Uterus (tissue), 2 donors: ENCODE results near the gene FOXI1.

ENCODE experiments used
- CTCF ChIP-seq, 4 experiments: fragments of 200-600 bp in 2 of 4; fragments of 450-650 bp in 2 of 4; sonication (generic) in 2 of 4; IDR thresholded peaks; one replicate each; pipeline ENCODE4 v1.5.1; 2016 to 2019; ENCODE audit warnings: antibody characterized with exemption in 4 of 4, mild to moderate bottlenecking in 2 of 4, moderate library complexity in 1 of 4
- POLR2A ChIP-seq, 2 donors: fragments of 450-650 bp; IDR thresholded peaks; one replicate each; pipeline ENCODE4 v1.6.1; 2016; ENCODE audit warnings: antibody characterized with exemption in 2 of 2, mild to moderate bottlenecking in 1 of 2, moderate library complexity in 1 of 2

DNA sequence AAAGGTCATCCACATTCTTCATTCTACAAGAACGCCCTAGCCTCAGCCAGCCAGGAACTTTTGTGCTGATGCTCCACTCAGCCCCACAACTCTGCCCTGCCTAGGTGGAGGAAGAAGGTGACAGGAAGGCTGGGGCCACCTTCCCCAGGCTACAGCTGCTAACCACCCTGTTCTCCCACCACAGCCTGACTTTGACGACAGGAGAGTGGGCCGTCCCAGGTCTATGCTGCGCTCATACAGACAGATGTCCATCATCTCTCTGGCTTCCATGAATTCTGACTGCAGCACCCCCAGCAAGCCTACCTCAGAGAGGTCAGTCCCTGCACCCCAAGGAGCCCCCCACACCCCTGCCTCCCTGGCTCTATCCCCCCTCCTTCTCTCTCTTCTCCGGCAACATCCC is 28.2 kb upstream of the FOXI1 start:
- TF ChIP-seq POLR2A (IDR thresholded peaks at IDR 0.05) (no peak), CTCF (IDR thresholded peaks at IDR 0.05) (no peak)
